Mammary epithelial cell (primary cell): Measurements from ENCODE around the gene UBASH3A.

Source experiments
- CTCF ChIP-seq, 2 donors: IDR thresholded peaks in 1 of 2; conservative IDR thresholded peaks in 1 of 2; 2 replicates each; pipeline ENCODE4 v1.5.1; 2011 to 2012; ENCODE audit warnings: inconsistent platforms in 2 of 2, low read length in 2 of 2, mild to moderate bottlenecking in 2 of 2, control low read depth in 1 of 2, low read depth in 1 of 2; ENCODE audit not compliant: insufficient read depth in 1 of 2; ENCODE audit errors: extremely low read depth in 1 of 2
- EZH2 ChIP-seq: IDR thresholded peaks from 2 replicates; pipeline ENCODE4 v1.6.1; 2012; ENCODE audit warnings: low read length, inconsistent platforms, borderline replicate concordance

GRCh38 chr21:42489991-42490390 is 86.3 kb downstream of the UBASH3A start:
- no peak for TF ChIP-seq CTCF (conservative IDR thresholded peaks at IDR 0.05 in 1 of 2, IDR thresholded peaks at IDR 0.05 in 1 of 2; ENCODE audit: extremely low read depth in 1 of 2, insufficient read depth in 1 of 2, low read depth in 1 of 2, low read length in 2 of 2)
- TF ChIP-seq EZH2 = no peak
